ENCODE results near the gene CEP295NL. TPM values are rescaled to one million over a fixed set of nuclear protein-coding genes. Genes with fewer than 3 reads are reported as not detected.
A peak's percentile ranks its signal among the peaks of the same experiment; 100 is the strongest.

Gene CEP295NL
- total RNA-seq, 1 experiment from 2014 or later: 1.5 TPM

GRCh38 chr17:78923660-78924453, 20.9 kb upstream of the CEP295NL start:
- peaks cover 16% of the 10 kb centered on the region for H3K4me1 ChIP-seq (ENCODE audit: insufficient read depth, low read length, poor library complexity, severe bottlenecking)
- no peaks in the 10 kb centered on the region for H3K27me3 ChIP-seq (replicated peaks; ENCODE audit: insufficient read depth, low read depth, low read length, poor library complexity)
- TF ChIP-seq, protein P1, sequence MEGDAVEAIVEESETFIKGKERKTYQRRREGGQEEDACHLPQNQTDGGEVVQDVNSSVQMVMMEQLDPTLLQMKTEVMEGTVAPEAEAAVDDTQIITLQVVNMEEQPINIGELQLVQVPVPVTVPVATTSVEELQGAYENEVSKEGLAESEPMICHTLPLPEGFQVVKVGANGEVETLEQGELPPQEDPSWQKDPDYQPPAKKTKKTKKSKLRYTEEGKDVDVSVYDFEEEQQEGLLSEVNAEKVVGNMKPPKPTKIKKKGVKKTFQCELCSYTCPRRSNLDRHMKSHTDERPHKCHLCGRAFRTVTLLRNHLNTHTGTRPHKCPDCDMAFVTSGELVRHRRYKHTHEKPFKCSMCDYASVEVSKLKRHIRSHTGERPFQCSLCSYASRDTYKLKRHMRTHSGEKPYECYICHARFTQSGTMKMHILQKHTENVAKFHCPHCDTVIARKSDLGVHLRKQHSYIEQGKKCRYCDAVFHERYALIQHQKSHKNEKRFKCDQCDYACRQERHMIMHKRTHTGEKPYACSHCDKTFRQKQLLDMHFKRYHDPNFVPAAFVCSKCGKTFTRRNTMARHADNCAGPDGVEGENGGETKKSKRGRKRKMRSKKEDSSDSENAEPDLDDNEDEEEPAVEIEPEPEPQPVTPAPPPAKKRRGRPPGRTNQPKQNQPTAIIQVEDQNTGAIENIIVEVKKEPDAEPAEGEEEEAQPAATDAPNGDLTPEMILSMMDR (conservative IDR thresholded peaks at IDR 0.05; ENCODE audit: low read depth, low read length): no peak
- TF ChIP-seq EZH2 (IDR thresholded peaks at IDR 0.05; ENCODE audit: borderline replicate concordance, low read depth, low read length, poor library complexity, severe bottlenecking): no peak
- no peaks in the 10 kb centered on the region for H3K9me3 ChIP-seq (ENCODE audit: low read depth, low read length, poor library complexity, severe bottlenecking)
- H3K27ac ChIP-seq (ENCODE audit: low read depth, low read length, poor library complexity, severe bottlenecking): no peak overlapping the region
- BruUV-seq (replicated peaks): TSS peak; percentile 42
- peak overlapping the region; percentile 70 for H3K4me3 ChIP-seq (ENCODE audit: low read depth, low read length, poor library complexity, severe bottlenecking)
- ChIA-PET CTCF (interaction anchor here (0.6 to 1.0 kb wide), 2 partner anchors 21 to 136 kb away, joined by 3 read pairs; no protein-coding TSS in a partner anchor), POLR2A (ENCODE audit: low non-redundant PET) (interaction anchor here (0.6 kb wide), 1 partner anchor 86 kb away, joined by 4 read pairs; the partner anchor contains the start of gene CANT1)
- DNase-seq (ENCODE audit: low spot score): no peak
- intact Hi-C loops (cut with micrococcal nuclease; ENCODE audit: unreplicated experiment): no loop called here
- H3K36me3 ChIP-seq (ENCODE audit: insufficient read depth, low read length, poor library complexity, severe bottlenecking): no peaks in the 10 kb centered on the region

DNA sequence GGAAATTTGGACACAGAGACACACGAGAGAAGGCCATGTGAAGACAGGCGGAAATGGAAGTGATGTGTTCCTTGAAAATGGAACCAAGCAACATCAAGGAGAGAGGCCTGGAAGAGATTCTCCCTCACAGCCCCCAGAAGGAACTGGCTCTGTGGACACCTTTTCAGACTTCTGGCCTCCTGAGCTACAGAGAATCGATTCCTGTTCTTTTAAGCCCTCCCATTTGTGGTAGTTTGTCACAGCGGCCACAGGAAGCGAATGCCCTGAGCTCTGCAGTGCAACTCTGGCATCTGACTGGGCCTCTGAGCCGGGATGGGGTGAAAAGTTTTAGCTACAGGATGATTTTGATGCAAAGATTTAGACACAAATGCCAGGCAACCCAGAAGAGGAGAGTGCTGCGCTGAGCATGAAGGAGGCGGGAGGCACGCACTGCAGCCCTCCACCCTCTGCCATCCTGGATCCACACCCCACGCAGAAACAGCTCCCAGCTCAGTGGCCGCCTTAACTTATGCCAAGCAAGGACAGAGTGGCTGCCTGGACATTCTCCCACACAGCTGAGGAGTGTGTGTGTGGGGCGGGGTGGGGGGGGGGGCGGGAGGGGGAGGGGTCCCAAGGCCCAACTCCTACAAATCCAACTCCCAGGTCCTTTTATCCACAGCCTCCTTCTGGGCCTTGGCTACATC, 20.0 kb upstream of the CEP295NL start:
- no peak for DNase-seq (ENCODE audit: low spot score)
- CTCF ChIA-PET: interaction anchor here (0.6 to 1.0 kb wide), 4 partner anchors 15 to 137 kb away, joined by 3 to 6 read pairs (median 4); no protein-coding TSS in a partner anchor

DNA sequence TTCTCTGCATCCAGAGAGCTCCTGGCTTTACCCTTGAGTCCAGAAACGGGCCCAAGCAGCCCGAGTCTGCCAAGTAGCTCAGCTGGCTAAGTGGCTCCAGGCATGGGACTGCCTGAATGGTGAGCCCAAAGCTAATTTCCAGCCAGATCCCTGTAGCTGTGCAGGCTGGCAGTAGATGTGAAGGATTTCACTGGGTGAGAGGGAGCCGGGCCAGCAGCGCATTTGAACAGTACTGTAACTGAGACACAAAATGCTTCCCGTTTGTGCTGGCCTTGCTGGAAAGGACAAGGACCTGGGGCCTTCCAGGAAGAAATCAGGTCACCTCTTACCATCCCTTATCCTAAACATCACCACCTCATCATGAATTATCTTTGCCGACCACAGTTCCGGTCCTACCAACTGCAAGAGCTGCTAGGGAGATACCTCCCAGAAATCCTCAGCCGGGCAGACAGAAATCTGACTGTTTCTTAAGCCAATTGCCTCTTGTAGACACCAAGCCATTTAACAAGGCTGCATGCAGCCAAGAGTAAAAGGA, 18.5 kb upstream of the CEP295NL start:
- H3K4me1 ChIP-seq (ENCODE audit: insufficient read depth, low read length, poor library complexity, severe bottlenecking): peaks cover 16% of the 10 kb centered on the region
- CTCF ChIA-PET: no interaction called here

More for the DNA sequence above, 20.0 kb upstream of the CEP295NL start:
- TF ChIP-seq, protein P1 (conservative IDR thresholded peaks at IDR 0.05; ENCODE audit: low read depth, low read length): no peak
- no peak for TF ChIP-seq EZH2 (IDR thresholded peaks at IDR 0.05; ENCODE audit: borderline replicate concordance, low read depth, low read length, poor library complexity, severe bottlenecking)
- intact Hi-C loops (cut with micrococcal nuclease; ENCODE audit: unreplicated experiment): no loop called here
- POLR2A ChIA-PET (ENCODE audit: low non-redundant PET): interaction anchor here (0.5 to 0.7 kb wide), 3 partner anchors 14 to 87 kb away, joined by 3 to 4 read pairs (median 3); partner anchors contain the start of gene CANT1
- Histone ChIP-seq H3K27ac (ENCODE audit: low read depth, low read length, poor library complexity, severe bottlenecking) (no peak overlapping the region), H3K27me3 (replicated peaks; ENCODE audit: insufficient read depth, low read depth, low read length, poor library complexity) (no peaks in the 10 kb centered on the region), H3K36me3 (ENCODE audit: insufficient read depth, low read length, poor library complexity, severe bottlenecking) (no peaks in the 10 kb centered on the region), H3K4me3 (ENCODE audit: low read depth, low read length, poor library complexity, severe bottlenecking) (no peak overlapping the region), H3K9me3 (ENCODE audit: low read depth, low read length, poor library complexity, severe bottlenecking) (no peaks in the 10 kb centered on the region), H3K4me1 (ENCODE audit: insufficient read depth, low read length, poor library complexity, severe bottlenecking) (peaks cover 16% of the 10 kb centered on the region)
- no TSS peak for BruUV-seq (replicated peaks)

More for the DNA sequence above, 18.5 kb upstream of the CEP295NL start:
- Histone ChIP-seq H3K36me3 (ENCODE audit: insufficient read depth, low read length, poor library complexity, severe bottlenecking) (no peaks in the 10 kb centered on the region), H3K27me3 (replicated peaks; ENCODE audit: insufficient read depth, low read depth, low read length, poor library complexity) (no peaks in the 10 kb centered on the region), H3K4me3 (ENCODE audit: low read depth, low read length, poor library complexity, severe bottlenecking) (no peak overlapping the region), H3K9me3 (ENCODE audit: low read depth, low read length, poor library complexity, severe bottlenecking) (no peaks in the 10 kb centered on the region), H3K27ac (ENCODE audit: low read depth, low read length, poor library complexity, severe bottlenecking) (no peak overlapping the region)
- intact Hi-C loops (cut with micrococcal nuclease; ENCODE audit: unreplicated experiment): no loop called here
- BruUV-seq (replicated peaks): no TSS peak
- POLR2A ChIA-PET (ENCODE audit: low non-redundant PET): interaction anchor here (0.5 to 0.6 kb wide), 2 partner anchors 10 to 137 kb away, joined by 3 to 6 read pairs; no protein-coding TSS in a partner anchor
- no peak for TF ChIP-seq EZH2 (IDR thresholded peaks at IDR 0.05; ENCODE audit: borderline replicate concordance, low read depth, low read length, poor library complexity, severe bottlenecking)
- TF ChIP-seq, protein P1 (conservative IDR thresholded peaks at IDR 0.05; ENCODE audit: low read depth, low read length): no peak
- no peak for DNase-seq (ENCODE audit: low spot score)
